DND-41 (cell line): Measurements from ENCODE around the gene ZNF653.

Experiments used
- CTCF ChIP-seq: IDR thresholded peaks from 2 replicates; pipeline ENCODE4 v1.5.1; 2012; ENCODE audit warnings: borderline replicate concordance, low read length, moderate library complexity, mild to moderate bottlenecking; ENCODE audit not compliant: poor library complexity, severe bottlenecking; ENCODE audit errors: extremely low read depth
- EZH2 ChIP-seq: IDR thresholded peaks from 3 replicates; pipeline ENCODE4 v1.6.1; 2012; ENCODE audit warnings: borderline replicate concordance, low read depth, mild to moderate bottlenecking, moderate library complexity, low read length, inconsistent platforms; ENCODE audit not compliant: severe bottlenecking

DNA sequence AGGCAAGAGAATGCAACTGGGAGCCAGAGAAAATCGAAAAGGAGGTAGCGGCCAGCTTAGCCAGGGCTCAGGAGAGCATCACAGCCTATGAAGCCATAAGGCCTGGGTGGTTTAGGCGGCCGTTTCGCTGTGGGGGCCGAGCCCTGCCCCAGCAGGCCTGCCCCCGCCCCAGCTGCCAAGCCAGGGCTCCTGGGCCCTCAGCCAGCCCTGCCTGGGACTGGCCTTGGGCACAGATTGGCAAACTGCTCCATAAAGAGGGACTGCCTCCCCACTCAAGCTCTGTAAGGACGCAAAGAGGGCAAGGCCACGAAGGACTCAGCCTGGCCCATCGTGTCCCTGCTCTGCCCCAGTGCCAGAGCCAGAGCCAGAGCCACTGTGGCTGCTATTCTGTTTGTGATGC is 10.2 kb downstream of the ZNF653 start:
- no peak for TF ChIP-seq CTCF
- TF ChIP-seq EZH2: no peak
